ENCODE results near the gene CCDC88B. TPM values are rescaled to one million over a fixed set of nuclear protein-coding genes. Genes with fewer than 3 reads are reported as not detected.

Gene CCDC88B
- total RNA-seq, 1 experiment from 2014 or later, result 14.7 TPM

GRCh38 chr11:64383580-64383979, 43.6 kb downstream of the CCDC88B start:
- H3K27ac ChIP-seq (ENCODE audit: low read depth, low read length), result no peak overlapping the region
- no peak overlapping the region for H2AFZ ChIP-seq (ENCODE audit: low read depth, low read length, poor library complexity, severe bottlenecking)
- H3K9me3 ChIP-seq (ENCODE audit: control insufficient read depth in 1 of 2, insufficient read depth in 1 of 2, low read depth in 1 of 2, low read length in 2 of 2), result no peaks in the 10 kb centered on the region
- H4K20me1 ChIP-seq (ENCODE audit: insufficient read depth), result no peaks in the 10 kb centered on the region
- no peaks in the 10 kb centered on the region for H3K9me2 ChIP-seq (ENCODE audit: insufficient read depth)
- H3K36me3 ChIP-seq (ENCODE audit: control insufficient read depth in 1 of 2, insufficient read depth in 2 of 2, low read length in 2 of 2), result no peaks in the 10 kb centered on the region
- H3K4me1 ChIP-seq (ENCODE audit: control insufficient read depth in 1 of 2, insufficient read depth in 2 of 2, low read length in 2 of 2), result peaks cover 8 to 35% of the 10 kb centered on the region in 2 experiments
- POLR2A ChIA-PET, result no interaction called here
- H3K4me3 ChIP-seq (replicated peaks in 1 of 2; ENCODE audit: low read depth in 1 of 2, low read length in 2 of 2), result no peak overlapping the region
- no peak overlapping the region for H3K4me2 ChIP-seq (ENCODE audit: low read length)
- no peaks in the 10 kb centered on the region for H3K79me2 ChIP-seq (ENCODE audit: insufficient read depth, low read length)
- RAD21 ChIA-PET (ENCODE audit: low non-redundant PET in 1 of 2, low total read pairs in 2 of 2, uncharacterized antibody in 2 of 2, unreplicated experiment in 2 of 2), result no interaction called here
- no TSS peak for BruUV-seq (replicated peaks)
- CTCF ChIA-PET, result interaction anchor here (1.3 kb wide), 1 partner anchor 27 kb away, joined by 4 read pairs; no protein-coding TSS in a partner anchor
- ATAC-seq (no peak), DNase-seq (ENCODE audit: low read depth, low spot score) (no peak)
- intact Hi-C loops (cut with micrococcal nuclease), result no loop called here
- TF ChIP-seq RAD21 (IDR thresholded peaks at IDR 0.05; ENCODE audit: low read depth), result no peak
- no peak for TF ChIP-seq CTCF (IDR thresholded peaks at IDR 0.05 in 2 of 3, conservative IDR thresholded peaks at IDR 0.05 in 1 of 3; ENCODE audit: borderline replicate concordance in 1 of 3, insufficient read depth in 1 of 3, low read depth in 2 of 3, low read length in 2 of 3)
- TF ChIP-seq TCF7L2 (IDR thresholded peaks at IDR 0.05; ENCODE audit: borderline replicate concordance, extremely low read depth, insufficient read depth, insufficient read length), result no peak
- no peak for TF ChIP-seq EZH2 (IDR thresholded peaks at IDR 0.05)
- TF ChIP-seq CBX3 (IDR thresholded peaks at IDR 0.05; ENCODE audit: low read depth), result no peak
- no peak for TF ChIP-seq EZH2phosphoT487 (IDR thresholded peaks at IDR 0.05; ENCODE audit: borderline replicate concordance)
- TF ChIP-seq YY1 (IDR thresholded peaks at IDR 0.05; ENCODE audit: extremely low read depth, insufficient replicate concordance, low read depth, low read length), result no peak
- no peak for TF ChIP-seq ATF3 (IDR thresholded peaks at IDR 0.05)
- TF ChIP-seq CEBPB (IDR thresholded peaks at IDR 0.05; ENCODE audit: low read depth), result no peak
- H3K27me3 ChIP-seq (ENCODE audit: insufficient read depth, low read length), result no peaks in the 10 kb centered on the region
- no peak overlapping the region for H3K9ac ChIP-seq (ENCODE audit: low read length)

Measured in HCT116 (cell line).